Chondrocyte (in vitro differentiated cells): ENCODE results near the gene NR6A1. TPM values are rescaled to one million over a fixed set of nuclear protein-coding genes. Genes with fewer than 3 reads are reported as not detected.

Source experiments
- DNase-seq: peaks from one replicate; pipeline ENCODE4 v3.0.0; 2021; ENCODE audit warnings: mixed read lengths, low spot score
- H3K27ac Mint-ChIP-seq: one replicate; pipeline ENCODE4 v1.8.0; 2021; ENCODE audit warnings: mild to moderate bottlenecking, moderate library complexity, mixed read lengths; ENCODE audit not compliant: unreplicated experiment
- H3K27me3 Mint-ChIP-seq: 2 replicates; pipeline ENCODE4 v1.8.0; 2021; ENCODE audit warnings: low read depth, mixed read lengths
- H3K36me3 Mint-ChIP-seq: 2 replicates; pipeline ENCODE4 v1.8.0; 2021; ENCODE audit warnings: low read depth, mixed read lengths
- H3K4me1 Mint-ChIP-seq: 2 replicates; pipeline ENCODE4 v1.8.0; 2021; ENCODE audit warnings: low read depth, mild to moderate bottlenecking, mixed read lengths
- H3K4me3 Mint-ChIP-seq: one replicate; pipeline ENCODE4 v1.8.0; 2021; ENCODE audit warnings: mild to moderate bottlenecking, moderate library complexity, mixed read lengths; ENCODE audit not compliant: unreplicated experiment
- H3K9me3 Mint-ChIP-seq: 2 replicates; pipeline ENCODE4 v1.8.0; 2021; ENCODE audit warnings: low read depth, mixed read lengths
- microRNA-seq: library from miRNA; unstranded; fragments of <30 nt; microRNA quantifications from one replicate; pipeline ENCODE4 v1.2.0, GENCODE V29; 2020; ENCODE audit warnings: borderline number of aligned reads
- total RNA-seq: library from RNA; stranded (reverse); gene quantifications from 3 replicates; pipeline ENCODE4 v1.2.1, GENCODE V29; 2021
- TF ChIP-seq, protein P1 (sequence below): fragments of 200-600 bp; sonication (generic); IDR thresholded peaks from 2 replicates; pipeline ENCODE4 v1.5.0; 2021; ENCODE audit warnings: antibody characterized with exemption, mild to moderate bottlenecking, moderate library complexity

The NR6A1 gene
- total RNA-seq, 1 donor from 2014 or later = 0.77 TPM

DNA sequence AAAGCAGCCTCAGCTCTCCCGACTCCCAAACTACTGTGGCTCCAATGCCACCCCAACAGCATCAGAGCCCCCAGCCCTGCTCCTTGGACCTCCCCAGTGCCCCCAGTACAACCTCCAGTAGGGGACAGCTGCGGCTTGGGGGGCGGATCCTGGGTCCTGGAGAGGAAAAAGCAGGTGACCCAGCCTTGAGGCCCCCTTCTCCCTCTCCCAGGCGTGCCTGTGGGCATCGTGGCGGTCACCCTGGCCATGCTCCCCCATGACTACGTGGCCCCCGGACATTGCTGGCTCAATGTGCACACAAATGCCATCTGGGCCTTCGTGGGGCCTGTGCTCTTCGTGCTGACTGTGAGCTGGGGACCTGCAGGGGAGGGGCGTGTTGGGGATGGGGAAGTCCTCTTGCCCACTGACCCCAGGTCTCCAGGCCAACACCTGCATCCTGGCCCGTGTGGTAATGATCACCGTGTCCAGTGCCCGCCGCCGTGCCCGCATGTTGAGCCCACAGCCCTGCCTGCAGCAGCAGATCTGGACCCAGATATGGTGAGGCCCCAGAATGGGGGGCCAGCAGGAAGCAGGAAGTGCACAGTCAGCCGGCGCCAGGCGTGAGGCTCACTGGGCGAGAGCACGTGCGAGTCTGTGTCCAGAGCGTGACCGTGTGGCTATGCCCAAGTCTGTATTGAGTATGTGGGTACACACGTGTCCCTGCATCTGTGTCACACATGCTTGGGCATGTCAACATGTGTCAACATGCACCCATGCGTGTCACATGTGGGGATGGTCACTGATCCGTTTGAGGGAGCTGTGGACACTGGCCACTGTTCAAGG lies 301.9 kb downstream of the NR6A1 start:
- Mint-ChIP-seq H3K9me3 (no peaks in the 10 kb centered on the region), H3K36me3 (peaks cover 3% of the 10 kb centered on the region), H3K27ac (no peak overlapping the region), H3K4me1 (no peaks in the 10 kb centered on the region), H3K4me3 (no peak overlapping the region), H3K27me3 (peaks cover 22% of the 10 kb centered on the region)
- TF ChIP-seq, protein P1, sequence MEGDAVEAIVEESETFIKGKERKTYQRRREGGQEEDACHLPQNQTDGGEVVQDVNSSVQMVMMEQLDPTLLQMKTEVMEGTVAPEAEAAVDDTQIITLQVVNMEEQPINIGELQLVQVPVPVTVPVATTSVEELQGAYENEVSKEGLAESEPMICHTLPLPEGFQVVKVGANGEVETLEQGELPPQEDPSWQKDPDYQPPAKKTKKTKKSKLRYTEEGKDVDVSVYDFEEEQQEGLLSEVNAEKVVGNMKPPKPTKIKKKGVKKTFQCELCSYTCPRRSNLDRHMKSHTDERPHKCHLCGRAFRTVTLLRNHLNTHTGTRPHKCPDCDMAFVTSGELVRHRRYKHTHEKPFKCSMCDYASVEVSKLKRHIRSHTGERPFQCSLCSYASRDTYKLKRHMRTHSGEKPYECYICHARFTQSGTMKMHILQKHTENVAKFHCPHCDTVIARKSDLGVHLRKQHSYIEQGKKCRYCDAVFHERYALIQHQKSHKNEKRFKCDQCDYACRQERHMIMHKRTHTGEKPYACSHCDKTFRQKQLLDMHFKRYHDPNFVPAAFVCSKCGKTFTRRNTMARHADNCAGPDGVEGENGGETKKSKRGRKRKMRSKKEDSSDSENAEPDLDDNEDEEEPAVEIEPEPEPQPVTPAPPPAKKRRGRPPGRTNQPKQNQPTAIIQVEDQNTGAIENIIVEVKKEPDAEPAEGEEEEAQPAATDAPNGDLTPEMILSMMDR = no peak
- DNase-seq = peak; percentile 71

DNA sequence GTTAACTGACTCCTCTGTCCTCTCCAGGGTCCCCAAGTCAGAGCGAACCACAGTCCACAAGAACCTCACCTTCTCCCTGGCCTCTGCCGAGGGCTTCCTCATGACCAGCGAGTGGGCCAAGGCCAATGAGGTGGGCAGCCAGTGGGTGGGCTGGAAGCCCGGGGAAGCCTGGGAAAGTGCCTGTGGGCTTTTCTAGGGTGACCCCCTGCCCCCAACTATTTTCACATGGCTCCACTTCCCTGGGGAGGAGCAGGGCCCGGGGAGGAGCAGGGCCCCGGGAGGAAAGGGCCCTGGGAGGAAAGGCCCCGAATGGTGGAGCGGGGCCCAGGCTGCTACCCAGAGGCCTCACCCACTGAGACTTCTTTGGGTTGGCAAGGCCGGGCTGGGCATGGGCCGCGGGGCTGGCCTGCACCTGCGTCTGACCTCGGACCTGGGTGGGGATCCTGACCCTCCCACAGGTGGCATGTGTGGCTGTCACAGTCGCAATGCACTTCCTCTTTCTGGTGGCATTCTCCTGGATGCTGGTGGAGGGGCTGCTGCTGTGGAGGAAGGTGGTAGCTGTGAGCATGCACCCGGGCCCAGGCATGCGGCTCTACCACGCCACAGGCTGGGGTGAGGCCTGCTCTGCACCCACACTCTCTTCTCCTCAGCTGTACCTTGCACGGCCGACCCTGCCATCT lies 302.9 kb downstream of the NR6A1 start:
- Mint-ChIP-seq H3K4me3 (no peak overlapping the region), H3K27ac (peak overlapping the region; percentile 33), H3K36me3 (peaks cover 3% of the 10 kb centered on the region), H3K27me3 (peaks cover 23% of the 10 kb centered on the region), H3K9me3 (peaks cover 4% of the 10 kb centered on the region), H3K4me1 (no peaks in the 10 kb centered on the region)
- DNase-seq = peak; percentile 80
- TF ChIP-seq, protein P1 = no peak

DNA sequence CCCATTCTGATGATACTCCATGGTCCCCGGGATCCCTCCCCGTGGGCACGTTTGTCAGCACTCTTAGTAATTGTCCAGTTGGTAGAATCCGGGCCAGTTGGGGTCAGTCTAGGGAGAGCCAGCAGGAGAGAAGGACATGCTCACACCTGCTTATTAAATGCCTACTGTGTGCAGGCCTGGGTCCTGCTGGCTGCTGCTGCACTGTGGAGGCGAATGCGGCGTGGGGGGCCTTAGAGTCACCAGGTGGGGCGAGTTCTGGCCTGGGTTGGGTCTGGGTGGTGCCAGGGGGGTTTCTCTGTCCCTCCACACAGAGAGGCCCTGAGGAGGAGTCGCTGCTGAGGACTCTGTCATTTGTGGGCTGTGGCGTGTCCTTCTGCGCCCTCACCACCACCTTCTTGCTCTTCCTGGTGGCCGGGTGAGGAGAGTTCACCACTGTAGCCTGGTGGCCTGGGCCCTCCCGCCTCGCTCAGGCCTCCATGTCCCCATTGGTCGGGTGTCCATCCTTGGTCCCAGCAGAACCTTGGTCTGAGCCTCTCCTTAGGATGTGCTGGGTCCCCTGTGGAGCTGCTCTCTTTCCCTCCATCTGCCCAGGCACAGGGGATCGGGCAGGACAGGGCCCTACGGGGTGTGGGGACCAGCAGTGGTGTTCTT lies 303.6 kb downstream of the NR6A1 start:
- Mint-ChIP-seq H3K4me3 (no peak overlapping the region), H3K27me3 (peaks cover 23% of the 10 kb centered on the region), H3K27ac (no peak overlapping the region), H3K4me1 (no peaks in the 10 kb centered on the region), H3K9me3 (peaks cover 9% of the 10 kb centered on the region), H3K36me3 (peaks cover 4% of the 10 kb centered on the region)
- peak; percentile 72 for DNase-seq
- TF ChIP-seq, protein P1 = no peak

Small RNA genes within 50 kb of the gene (microRNA-seq; reads per million reads assigned to microRNA genes)
- gene MIR181A2 (3,330 reads per million, percentile 88 among the genes with 10 or more reads in this experiment), gene MIR181B2 (4,384 reads per million, percentile 90 among the genes with 10 or more reads in this experiment)

Other genes with a start within 250 kb of the NR6A1 start
- gene OLFML2A, start 5.8 kb upstream of the NR6A1 start, total RNA-seq = 112 to 475 TPM (median 469 TPM) in 3 replicates
- not detected in 3 replicates for gene WDR38, start 82.1 kb upstream of the NR6A1 start, total RNA-seq
- gene RPL35, start 90.6 kb upstream of the NR6A1 start, total RNA-seq = 706 to 837 TPM (median 731 TPM) in 3 replicates
- gene ARPC5L, start 90.8 kb upstream of the NR6A1 start, total RNA-seq = 30.1 to 36.0 TPM (median 35.1 TPM) in 3 replicates
- gene GOLGA1, start 169.8 kb upstream of the NR6A1 start, total RNA-seq = 22.3 to 25.0 TPM (median 24.0 TPM) in 3 replicates